Measurements from ENCODE around the gene LONP1. TPM values are rescaled to one million over a fixed set of nuclear protein-coding genes. Genes with fewer than 3 reads are reported as not detected.

The LONP1 gene
- total RNA-seq, 1 experiment from 2014 or later, result 186 TPM

DNA sequence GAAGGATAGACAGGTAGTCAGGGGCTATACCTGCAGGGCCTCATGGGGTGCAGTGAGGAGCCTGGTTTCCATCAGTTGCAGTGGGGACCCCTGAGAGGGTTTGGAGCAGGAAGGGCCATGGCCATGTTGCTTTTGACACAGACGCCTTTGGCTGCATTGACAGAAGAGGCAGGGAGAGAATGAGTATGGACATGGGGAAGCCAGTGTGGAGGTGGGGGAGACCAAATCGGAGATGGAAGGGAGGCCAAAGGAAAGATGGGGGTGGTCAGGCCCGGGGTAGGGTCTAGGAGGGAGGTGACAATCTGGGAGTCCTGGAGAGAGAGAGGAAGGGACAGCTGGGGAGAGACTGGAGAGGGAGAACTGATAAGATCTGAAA is 37.9 kb downstream of the LONP1 start:
- H3K36me3 Mint-ChIP-seq, result no peaks in the 10 kb centered on the region
- peaks cover 17% of the 10 kb centered on the region for H3K4me1 Mint-ChIP-seq
- DNase-seq (ENCODE audit: low spot score) (no peak), ATAC-seq (no peak)
- no peak overlapping the region for H3K27ac Mint-ChIP-seq
- H3K4me3 Mint-ChIP-seq, result peak overlapping the region; percentile 99
- no peaks in the 10 kb centered on the region for H3K9me3 Mint-ChIP-seq
- ChIA-PET POLR2A (no interaction called here), CTCF (interaction anchor here (1.6 kb wide), 1 partner anchor 7 kb away, joined by 6 read pairs; no protein-coding TSS in a partner anchor)
- H3K27me3 Mint-ChIP-seq (ENCODE audit: low read depth), result peaks cover 18% of the 10 kb centered on the region
- TF ChIP-seq, protein P1, sequence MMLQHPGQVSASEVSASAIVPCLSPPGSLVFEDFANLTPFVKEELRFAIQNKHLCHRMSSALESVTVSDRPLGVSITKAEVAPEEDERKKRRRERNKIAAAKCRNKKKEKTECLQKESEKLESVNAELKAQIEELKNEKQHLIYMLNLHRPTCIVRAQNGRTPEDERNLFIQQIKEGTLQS (CRISPR knock-in tag; conservative IDR thresholded peaks at IDR 0.05), result no peak
- TF ChIP-seq TCF7 (CRISPR knock-in tag; IDR thresholded peaks at IDR 0.05; ENCODE audit: low read depth) (no peak), CREM (CRISPR knock-in tag; IDR thresholded peaks at IDR 0.05) (no peak), ZBTB21 (CRISPR knock-in tag; IDR thresholded peaks at IDR 0.05; ENCODE audit: borderline replicate concordance) (no peak), ZNF317 (CRISPR knock-in tag; IDR thresholded peaks at IDR 0.05; ENCODE audit: borderline replicate concordance, low read depth) (no peak), ATF1 (CRISPR knock-in tag; IDR thresholded peaks at IDR 0.05) (no peak), NFE2L1 (CRISPR knock-in tag; IDR thresholded peaks at IDR 0.05) (no peak), ZNF121 (CRISPR knock-in tag; IDR thresholded peaks at IDR 0.05) (no peak)
- TF ChIP-seq, protein P2, sequence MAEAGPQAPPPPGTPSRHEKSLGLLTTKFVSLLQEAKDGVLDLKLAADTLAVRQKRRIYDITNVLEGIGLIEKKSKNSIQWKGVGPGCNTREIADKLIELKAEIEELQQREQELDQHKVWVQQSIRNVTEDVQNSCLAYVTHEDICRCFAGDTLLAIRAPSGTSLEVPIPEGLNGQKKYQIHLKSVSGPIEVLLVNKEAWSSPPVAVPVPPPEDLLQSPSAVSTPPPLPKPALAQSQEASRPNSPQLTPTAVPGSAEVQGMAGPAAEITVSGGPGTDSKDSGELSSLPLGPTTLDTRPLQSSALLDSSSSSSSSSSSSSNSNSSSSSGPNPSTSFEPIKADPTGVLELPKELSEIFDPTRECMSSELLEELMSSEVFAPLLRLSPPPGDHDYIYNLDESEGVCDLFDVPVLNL (CRISPR knock-in tag; IDR thresholded peaks at IDR 0.05; ENCODE audit: borderline replicate concordance, low read depth), result no peak
- TF ChIP-seq, protein P3, sequence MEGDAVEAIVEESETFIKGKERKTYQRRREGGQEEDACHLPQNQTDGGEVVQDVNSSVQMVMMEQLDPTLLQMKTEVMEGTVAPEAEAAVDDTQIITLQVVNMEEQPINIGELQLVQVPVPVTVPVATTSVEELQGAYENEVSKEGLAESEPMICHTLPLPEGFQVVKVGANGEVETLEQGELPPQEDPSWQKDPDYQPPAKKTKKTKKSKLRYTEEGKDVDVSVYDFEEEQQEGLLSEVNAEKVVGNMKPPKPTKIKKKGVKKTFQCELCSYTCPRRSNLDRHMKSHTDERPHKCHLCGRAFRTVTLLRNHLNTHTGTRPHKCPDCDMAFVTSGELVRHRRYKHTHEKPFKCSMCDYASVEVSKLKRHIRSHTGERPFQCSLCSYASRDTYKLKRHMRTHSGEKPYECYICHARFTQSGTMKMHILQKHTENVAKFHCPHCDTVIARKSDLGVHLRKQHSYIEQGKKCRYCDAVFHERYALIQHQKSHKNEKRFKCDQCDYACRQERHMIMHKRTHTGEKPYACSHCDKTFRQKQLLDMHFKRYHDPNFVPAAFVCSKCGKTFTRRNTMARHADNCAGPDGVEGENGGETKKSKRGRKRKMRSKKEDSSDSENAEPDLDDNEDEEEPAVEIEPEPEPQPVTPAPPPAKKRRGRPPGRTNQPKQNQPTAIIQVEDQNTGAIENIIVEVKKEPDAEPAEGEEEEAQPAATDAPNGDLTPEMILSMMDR (IDR thresholded peaks at IDR 0.05), result no peak
- TF ChIP-seq, protein P4, sequence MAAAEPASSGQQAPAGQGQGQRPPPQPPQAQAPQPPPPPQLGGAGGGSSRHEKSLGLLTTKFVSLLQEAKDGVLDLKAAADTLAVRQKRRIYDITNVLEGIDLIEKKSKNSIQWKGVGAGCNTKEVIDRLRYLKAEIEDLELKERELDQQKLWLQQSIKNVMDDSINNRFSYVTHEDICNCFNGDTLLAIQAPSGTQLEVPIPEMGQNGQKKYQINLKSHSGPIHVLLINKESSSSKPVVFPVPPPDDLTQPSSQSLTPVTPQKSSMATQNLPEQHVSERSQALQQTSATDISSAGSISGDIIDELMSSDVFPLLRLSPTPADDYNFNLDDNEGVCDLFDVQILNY (CRISPR knock-in tag; IDR thresholded peaks at IDR 0.05), result no peak
- TF ChIP-seq, protein P5, sequence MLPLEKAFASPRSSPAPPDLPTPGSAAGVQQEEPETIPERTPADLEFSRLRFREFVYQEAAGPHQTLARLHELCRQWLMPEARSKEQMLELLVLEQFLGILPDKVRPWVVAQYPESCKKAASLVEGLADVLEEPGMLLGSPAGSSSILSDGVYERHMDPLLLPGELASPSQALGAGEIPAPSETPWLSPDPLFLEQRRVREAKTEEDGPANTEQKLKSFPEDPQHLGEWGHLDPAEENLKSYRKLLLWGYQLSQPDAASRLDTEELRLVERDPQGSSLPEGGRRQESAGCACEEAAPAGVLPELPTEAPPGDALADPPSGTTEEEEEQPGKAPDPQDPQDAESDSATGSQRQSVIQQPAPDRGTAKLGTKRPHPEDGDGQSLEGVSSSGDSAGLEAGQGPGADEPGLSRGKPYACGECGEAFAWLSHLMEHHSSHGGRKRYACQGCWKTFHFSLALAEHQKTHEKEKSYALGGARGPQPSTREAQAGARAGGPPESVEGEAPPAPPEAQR (CRISPR knock-in tag; IDR thresholded peaks at IDR 0.05), result no peak
- TF ChIP-seq, protein P6, sequence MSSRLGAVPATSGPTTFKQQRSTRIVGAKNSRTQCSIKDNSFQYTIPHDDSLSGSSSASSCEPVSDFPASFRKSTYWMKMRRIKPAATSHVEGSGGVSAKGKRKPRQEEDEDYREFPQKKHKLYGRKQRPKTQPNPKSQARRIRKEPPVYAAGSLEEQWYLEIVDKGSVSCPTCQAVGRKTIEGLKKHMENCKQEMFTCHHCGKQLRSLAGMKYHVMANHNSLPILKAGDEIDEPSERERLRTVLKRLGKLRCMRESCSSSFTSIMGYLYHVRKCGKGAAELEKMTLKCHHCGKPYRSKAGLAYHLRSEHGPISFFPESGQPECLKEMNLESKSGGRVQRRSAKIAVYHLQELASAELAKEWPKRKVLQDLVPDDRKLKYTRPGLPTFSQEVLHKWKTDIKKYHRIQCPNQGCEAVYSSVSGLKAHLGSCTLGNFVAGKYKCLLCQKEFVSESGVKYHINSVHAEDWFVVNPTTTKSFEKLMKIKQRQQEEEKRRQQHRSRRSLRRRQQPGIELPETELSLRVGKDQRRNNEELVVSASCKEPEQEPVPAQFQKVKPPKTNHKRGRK (CRISPR knock-in tag; IDR thresholded peaks at IDR 0.05; ENCODE audit: borderline replicate concordance), result no peak
- TF ChIP-seq, protein P7, sequence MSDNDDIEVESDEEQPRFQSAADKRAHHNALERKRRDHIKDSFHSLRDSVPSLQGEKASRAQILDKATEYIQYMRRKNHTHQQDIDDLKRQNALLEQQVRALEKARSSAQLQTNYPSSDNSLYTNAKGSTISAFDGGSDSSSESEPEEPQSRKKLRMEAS (CRISPR knock-in tag; IDR thresholded peaks at IDR 0.05), result no peak

DNA sequence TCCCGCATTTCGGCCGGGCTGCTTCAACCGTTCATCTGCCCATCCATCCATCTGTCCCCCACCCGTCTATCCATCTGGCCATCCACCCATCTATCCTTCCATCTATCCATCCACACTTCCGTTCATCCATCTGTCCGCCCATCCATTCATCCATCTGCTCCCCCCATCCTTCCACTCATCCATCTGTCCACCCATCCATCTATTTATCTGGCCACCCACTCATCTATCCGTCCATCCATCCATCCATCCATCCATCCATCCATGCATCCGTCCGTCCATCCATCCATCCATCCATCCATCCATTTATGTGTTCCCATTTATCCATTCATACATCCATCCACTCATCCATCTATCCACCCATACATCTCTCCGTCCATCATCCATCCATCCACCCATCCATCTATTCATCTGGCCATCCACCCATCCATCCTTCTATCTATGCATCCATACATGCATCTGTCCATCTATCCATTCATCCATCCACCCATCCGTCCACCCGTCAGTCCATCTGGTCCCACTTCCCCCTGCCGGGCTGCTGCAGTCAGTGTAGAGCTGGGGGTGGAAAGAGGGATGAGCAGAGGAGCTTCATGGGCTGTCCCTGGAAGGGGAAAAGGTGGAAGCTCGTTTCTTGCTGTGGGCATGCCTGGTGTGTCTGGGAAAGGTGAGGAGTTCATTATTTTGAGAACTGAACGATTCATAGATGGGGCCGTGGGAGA is 38.4 kb downstream of the LONP1 start:
- TF ChIP-seq ZNF396 (CRISPR knock-in tag; IDR thresholded peaks at IDR 0.05; ENCODE audit: borderline replicate concordance) (no peak), FOXK1 (CRISPR knock-in tag; IDR thresholded peaks at IDR 0.05) (no peak), CREM (CRISPR knock-in tag; IDR thresholded peaks at IDR 0.05) (no peak), TP53 (CRISPR knock-in tag; IDR thresholded peaks at IDR 0.05) (no peak), FOXP1 (CRISPR knock-in tag; IDR thresholded peaks at IDR 0.05; ENCODE audit: borderline replicate concordance) (0 out of 2 replicates have a peak, but pooled peaks have one; percentile 2)
- TF ChIP-seq, protein P8, sequence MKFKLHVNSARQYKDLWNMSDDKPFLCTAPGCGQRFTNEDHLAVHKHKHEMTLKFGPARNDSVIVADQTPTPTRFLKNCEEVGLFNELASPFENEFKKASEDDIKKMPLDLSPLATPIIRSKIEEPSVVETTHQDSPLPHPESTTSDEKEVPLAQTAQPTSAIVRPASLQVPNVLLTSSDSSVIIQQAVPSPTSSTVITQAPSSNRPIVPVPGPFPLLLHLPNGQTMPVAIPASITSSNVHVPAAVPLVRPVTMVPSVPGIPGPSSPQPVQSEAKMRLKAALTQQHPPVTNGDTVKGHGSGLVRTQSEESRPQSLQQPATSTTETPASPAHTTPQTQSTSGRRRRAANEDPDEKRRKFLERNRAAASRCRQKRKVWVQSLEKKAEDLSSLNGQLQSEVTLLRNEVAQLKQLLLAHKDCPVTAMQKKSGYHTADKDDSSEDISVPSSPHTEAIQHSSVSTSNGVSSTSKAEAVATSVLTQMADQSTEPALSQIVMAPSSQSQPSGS (CRISPR knock-in tag; IDR thresholded peaks at IDR 0.05; ENCODE audit: borderline replicate concordance, low read depth), result no peak
- H3K9me3 Mint-ChIP-seq, result no peaks in the 10 kb centered on the region
- peaks cover 18% of the 10 kb centered on the region for H3K27me3 Mint-ChIP-seq (ENCODE audit: low read depth)
- DNase-seq (ENCODE audit: low spot score) (no peak), ATAC-seq (no peak)
- H3K27ac Mint-ChIP-seq, result no peak overlapping the region
- peak overlapping the region; percentile 99 for H3K4me3 Mint-ChIP-seq
- no peaks in the 10 kb centered on the region for H3K36me3 Mint-ChIP-seq
- H3K4me1 Mint-ChIP-seq, result peaks cover 17% of the 10 kb centered on the region
- POLR2A ChIA-PET, result no interaction called here
- CTCF ChIA-PET, result interaction anchor here (1.6 kb wide), 1 partner anchor 8 kb away, joined by 6 read pairs; no protein-coding TSS in a partner anchor

Measured in WTC11 (cell line).